ENCODE measurements around the gene TOE1.

DNA sequence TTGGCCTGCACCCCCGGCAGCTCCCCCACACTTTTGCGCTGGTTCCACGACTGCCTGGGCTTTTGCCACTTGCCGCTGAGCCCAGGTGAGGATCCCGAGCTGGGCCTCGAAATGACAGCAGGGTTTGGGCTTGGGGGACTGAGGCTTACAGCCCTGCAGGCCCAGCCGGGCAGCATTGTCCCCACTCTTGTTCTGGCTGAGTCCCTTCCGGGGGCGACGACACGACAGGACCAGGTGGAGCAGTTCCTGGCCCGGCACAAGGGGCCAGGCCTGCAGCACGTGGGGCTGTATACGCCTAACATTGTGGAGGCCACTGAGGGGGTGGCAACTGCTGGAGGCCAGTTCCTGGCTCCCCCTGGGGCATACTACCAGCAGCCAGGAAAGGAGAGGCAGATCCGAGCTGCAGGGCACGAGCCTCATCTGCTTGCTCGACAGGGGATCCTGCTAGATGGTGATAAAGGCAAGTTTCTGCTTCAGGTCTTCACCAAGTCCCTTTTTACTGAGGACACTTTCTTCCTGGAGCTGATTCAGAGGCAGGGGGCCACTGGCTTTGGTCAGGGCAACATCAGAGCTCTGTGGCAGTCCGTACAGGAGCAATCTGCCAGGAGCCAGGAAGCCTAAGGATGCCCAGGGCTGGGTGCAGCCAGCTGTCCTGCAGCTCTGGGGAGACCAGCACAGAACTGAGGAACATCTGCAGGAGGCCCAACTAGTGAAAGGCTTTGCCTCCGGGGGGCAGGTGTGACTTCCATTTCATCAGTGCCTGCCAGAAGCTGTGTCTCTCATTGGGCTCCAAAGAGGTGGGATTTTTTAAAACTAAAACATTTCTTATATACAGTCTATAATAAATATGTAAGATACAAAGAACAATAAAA lies 12.1 kb upstream of the TOE1 start:
- TF ChIP-seq, protein P1, sequence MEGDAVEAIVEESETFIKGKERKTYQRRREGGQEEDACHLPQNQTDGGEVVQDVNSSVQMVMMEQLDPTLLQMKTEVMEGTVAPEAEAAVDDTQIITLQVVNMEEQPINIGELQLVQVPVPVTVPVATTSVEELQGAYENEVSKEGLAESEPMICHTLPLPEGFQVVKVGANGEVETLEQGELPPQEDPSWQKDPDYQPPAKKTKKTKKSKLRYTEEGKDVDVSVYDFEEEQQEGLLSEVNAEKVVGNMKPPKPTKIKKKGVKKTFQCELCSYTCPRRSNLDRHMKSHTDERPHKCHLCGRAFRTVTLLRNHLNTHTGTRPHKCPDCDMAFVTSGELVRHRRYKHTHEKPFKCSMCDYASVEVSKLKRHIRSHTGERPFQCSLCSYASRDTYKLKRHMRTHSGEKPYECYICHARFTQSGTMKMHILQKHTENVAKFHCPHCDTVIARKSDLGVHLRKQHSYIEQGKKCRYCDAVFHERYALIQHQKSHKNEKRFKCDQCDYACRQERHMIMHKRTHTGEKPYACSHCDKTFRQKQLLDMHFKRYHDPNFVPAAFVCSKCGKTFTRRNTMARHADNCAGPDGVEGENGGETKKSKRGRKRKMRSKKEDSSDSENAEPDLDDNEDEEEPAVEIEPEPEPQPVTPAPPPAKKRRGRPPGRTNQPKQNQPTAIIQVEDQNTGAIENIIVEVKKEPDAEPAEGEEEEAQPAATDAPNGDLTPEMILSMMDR (IDR thresholded peaks at IDR 0.05; ENCODE audit: low read depth, low read length) = no peak
- TF ChIP-seq EZH2phosphoT487 (IDR thresholded peaks at IDR 0.05; ENCODE audit: low read depth) = no peak

Measured in OCI-LY3 (cell line).